ENCODE results near the gene AATK.
A peak's percentile ranks its signal among the peaks of the same experiment; 100 is the strongest.
"Not testable (repeated sequence)": the region's sequence is repeated elsewhere in the genome, so short reads cannot be mapped to it uniquely, and the experiment has no call there.

Gene AATK

DNA sequence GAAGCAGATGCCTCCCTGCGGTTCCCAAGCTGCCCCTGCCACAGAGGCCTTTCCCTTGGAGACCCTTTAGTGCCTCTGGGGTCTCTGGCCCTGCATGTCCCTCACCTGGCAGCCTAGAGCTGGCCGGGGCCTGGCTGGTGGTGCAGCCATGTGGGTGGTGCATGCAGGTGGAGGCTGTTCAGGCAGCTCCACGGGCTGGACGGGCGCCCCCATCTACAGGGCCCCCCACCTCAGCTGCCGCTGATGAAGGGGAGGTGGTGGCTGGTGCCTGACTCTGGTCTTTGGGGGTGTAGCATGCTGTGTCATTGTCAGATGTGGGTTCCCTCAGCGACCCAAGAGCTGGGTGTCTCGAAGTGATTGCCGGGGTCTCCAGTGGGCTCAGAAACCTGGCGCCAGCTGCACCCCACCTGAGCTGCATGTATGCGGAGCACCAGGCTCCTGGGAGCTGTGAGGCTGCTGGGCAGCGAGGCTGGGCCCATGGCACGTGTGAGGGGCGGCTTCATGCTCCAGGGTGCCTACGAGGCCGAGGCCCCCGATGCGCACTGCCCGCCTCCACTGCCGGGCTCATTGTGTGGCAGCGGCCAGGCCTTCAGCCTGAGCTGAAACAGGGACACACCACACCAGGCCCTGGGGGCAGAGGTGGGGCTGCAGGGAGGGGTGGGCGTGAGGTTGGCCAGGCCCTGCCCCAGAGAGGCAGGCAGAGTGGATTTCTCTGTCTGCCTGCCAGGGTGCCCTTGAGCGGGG is 74.1 kb downstream of the AATK start:
- no peak for DNase-seq (ENCODE audit: low spot score)

DNA sequence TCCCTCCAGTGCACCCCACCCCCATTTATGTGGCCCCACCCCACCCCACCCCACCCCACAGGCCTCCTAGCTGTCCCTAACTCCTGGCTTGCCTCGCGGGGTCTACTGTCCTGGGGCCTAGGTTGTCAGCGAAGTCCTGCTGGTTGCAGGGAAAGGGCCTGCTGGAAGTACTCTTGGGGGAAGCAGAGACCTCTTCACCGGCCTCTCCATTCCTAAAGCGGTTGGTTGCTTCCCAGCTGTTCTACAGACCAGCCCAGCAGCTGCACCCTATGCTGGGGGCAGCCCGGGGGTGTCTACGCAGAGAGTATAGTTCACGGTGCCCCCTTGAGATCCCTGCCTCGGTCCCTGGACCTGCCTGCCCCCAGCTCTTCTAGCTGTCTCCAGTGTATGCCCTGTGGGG is 74.9 kb downstream of the AATK start:
- DNase-seq (ENCODE audit: low spot score) = no peak

DNA sequence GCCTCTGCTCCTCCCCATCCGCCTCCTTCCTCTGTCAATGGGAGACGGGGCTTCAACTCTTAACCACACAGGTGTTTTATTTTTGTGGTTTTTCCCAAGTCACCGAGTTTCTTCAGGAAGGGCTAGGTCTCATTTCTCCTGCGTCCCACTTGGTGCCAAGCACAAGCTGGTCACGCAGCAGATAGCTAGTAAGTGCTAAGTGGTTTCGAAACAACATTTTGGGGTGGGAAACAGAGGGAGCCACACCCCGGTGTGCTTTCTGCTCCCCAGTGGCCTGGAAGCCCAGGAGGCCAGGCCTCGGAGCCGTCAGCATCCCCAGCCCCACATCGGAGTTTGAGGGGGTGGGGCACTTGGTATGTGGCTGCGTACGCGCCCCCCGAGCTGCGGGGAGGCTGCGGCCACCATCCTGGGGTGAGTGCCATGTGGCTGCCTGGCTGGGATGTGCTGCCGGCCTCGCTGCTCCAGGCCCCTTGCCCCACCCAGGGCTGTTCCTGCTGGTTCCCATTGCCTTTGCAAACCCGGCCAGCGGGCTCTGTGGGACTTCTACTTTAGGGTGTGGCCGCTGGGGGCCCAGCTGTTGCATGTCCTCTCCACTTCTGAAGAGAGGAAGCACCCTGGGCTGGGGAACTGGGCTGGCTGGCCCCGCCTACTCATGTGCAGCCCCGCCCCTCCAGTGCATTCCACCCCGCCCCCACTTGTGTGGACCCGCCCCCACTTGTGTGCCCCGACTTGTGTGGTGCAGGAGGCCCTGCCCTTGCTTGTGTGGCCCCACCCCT is 75.5 kb downstream of the AATK start:
- peak; percentile 75 for DNase-seq (ENCODE audit: low spot score)

DNA sequence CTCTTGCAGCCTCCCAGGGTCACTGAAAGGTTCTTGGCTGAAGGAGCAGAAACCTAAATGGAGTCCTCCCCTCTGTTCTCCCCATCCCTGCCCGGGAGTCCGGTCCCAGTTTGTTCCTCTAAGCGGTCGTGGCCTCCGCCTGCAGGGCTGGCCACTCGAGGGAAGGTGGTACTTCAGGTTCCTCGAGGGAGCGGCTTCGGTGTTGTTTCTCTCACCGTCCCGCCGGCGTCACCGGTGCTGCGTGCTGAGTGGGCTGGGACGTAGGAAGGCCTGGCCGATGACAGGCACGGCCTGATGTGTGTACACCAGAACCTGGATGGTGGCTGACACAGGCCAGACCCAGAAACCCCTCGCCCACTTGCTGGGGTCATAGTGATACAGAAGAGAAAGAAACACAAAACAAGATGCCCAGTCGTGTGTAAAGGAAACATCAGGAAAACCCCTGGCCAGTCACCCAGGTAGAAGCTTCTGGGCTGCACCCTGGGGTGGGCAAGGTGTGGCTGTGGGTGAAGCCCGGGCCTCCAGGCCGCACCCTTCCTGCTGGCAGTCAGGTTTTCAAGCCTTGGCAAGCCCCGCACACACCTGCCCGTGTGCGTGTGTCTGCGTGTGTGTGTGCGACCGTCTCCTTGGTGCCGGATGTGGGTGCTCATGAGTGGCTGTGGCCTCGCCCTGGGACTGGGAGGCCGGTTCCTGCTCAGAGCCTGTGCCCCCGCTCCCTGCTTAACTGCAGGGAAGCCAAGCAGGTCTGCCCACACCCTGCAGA is 79.1 kb downstream of the AATK start:
- no peak for DNase-seq (ENCODE audit: low spot score)

DNA sequence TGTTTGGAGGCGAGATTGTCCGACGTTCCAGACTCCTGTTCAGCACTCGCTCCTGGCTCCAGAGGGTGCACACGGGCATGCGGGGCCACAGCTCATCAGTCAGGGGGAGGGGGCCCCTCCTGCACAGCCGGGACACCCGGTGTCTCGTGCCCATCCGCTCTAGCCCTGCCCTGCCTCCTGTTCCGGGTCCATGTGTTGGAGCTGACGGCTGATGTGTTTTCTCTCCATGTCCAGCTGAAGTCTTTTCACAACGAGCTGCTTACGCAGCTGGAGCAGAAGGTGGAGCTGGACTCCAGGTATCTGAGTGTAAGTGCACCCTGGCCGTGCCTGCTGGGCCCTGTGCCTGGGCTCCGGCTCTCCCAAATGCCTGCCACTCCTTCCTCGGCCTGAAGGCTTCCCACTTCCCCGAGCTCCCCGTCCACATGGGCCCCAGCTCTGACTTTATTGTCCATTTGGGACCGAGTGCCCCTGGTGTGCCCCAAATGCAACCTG is 80.6 kb downstream of the AATK start:
- no peak for DNase-seq (ENCODE audit: low spot score)

DNA sequence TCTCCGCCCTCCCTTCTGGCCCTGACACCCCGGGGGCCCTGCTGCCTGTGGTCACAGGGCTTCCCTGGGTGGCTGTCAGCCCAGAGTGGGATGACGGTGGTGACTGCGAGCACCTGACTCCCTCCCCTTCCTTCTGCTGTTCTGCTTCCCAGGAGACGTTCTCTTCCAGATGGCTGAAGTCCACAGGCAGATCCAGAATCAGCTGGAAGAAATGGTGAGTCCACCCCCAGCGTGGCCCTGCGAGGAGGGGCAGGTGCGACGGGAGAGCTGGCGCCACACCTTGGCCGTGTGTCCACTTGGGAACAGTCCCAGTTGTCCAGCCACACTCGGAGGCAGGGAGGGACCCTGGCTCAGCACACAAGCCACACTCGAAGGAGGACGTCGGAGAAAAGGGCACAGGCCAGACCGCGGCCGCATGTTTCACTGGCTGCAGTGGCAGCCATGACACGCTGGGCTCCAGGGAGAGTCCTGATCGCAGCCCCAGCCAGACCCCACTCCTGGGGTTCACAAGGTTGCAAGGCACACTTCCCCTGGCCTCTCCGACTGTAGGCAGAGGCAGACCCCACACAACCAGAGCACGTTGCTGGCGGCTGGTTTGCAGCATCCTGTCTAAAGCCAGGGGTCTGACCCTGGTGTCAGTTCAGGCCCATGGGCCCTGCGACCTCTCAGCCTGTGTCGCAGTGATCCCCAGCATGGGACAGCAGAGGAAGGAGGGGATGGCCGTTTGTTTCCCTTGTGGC is 81.2 kb downstream of the AATK start:
- no peak for DNase-seq (ENCODE audit: low spot score)

DNA sequence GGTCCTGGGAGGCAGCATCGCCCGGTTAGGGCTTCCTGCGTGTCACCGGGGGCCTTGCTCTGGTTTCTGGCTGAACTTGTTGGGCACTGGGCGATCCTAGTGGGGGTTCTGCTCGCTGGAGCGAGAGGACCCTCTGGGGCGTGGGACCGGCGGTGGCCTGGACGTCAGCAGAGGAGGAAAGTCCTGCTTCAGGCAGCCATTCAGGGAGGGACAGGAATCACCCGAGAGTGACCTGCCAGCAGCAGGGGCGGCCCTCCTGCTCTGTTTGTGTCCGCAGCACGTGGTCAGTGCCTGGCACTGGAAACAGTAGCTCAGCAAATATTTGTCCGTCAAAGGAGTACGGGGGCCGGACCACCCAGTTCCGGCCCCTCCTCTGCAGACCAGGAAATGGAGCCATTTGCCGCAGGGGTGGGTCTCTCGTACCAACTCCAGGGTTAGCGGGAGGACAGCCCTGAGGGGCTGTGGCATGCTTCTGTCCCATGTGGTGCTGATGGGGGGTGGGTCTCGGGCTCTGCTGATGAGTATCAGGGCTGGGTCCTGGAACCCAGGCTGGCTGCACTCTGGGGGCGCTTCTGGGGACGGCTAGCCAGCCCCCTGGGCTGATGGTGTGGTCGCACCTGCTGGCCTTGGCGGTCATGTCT is 82.8 kb downstream of the AATK start:
- DNase-seq (ENCODE audit: low spot score) = no peak

DNA sequence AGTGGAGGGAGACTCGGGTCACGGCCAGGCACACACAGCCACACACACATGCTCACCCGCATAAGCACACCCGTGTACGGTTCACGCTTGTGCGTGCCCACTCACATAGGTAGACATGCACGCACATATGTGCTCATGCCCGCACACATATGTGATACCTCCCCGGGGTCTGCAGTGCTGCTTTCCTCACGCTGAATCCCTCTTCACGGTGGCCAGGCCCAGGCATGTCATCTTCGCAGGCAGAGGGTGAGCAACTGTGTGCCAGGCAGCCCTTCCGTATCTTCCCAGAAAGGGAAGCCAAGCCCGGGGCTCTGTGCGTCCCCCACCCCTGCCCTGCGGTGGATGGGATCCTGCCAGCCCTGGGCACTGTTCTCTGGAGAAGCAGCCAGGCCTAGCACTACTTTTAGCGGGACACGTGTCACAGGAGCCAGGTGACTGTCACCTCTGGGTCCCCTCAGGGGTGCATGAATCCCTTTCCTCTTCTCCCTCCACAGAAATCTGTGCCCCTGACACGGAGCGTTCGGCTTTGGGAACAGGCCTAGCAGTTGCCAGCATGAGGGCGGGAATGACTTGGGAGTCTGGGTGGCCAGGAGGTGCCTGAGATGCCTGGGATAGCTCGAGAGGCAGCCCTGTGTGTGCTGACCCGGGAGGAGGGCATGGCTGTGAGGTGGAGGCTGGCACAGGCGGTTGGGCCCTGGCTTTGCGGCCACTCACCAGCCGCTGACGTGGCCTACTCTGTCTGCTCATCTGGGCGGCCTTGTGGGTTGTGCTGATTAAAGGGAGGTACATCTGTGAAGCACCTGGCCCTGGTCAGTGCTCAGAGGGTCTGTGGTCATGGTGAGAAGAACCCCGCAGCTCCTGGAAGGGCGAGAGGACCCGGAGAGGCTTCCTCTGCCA is 83.6 kb downstream of the AATK start:
- no peak for DNase-seq (ENCODE audit: low spot score)

DNA sequence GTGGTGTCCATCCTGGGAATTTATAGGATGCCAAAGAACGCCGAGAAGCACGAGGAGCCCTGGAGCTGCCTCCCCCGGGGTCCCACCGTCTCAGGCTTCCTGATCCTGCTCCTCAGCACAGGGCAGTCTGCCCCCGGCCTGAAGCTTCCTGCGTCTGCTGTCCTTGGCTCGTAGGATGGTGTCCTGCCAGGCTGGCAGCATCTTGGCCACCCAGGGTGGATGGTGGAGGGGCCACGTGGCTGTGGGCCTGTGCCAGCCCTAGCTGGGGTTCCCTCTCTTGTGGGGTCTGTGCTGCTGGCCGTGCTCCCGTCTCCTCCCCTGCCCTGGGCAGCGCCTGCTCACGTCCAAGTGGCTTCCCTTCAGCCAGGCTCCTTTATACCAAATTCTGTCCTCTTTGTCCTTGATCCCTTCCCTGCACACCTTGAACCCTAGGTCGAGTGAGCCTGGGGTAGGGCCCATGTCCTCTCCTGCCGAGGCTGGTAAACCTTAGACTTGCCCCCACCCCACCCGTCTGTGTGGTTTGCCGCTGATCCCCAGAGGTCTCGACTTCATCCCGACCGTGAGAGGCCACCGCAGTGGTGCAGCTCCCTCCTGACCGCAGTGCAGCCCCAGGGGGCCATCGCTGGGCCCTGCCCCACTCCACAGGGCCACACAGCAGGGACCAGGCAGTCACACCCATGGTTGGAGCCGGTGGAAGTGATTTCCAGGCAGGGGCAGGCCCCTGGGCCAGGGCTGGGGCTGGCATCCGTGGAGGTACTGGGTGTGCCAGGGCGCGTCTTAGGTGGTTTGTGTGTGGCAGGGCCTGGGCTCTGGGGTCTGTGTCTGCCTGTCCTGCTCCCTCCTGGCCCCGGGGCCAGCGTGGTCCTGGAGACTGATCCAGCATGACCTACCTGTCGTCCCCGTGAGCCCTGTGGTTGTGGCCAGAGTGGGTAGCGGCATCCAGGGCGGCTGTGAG is 84.5 kb downstream of the AATK start:
- no peak for DNase-seq (ENCODE audit: low spot score)

DNA sequence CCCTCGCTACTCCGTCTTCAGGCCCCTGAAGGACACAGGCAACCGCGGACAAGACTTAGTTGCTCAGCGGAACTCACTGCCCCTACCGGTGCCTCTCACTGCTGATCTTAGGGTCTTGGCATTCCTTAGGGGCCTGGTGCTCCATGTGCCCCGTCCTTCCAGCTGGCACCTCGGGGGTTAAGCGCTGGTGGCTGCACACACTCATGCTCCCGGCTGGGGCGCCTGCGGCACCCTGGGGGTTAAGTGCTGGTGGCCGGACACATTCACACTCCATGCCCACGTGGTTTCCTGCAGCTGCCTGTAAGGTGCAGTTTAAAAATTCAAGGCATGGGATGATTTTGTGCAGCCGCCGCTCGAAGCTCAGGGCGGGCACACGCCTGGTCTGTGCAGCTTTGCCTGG is 86.0 kb downstream of the AATK start:
- no peak for DNase-seq (ENCODE audit: low spot score)

DNA sequence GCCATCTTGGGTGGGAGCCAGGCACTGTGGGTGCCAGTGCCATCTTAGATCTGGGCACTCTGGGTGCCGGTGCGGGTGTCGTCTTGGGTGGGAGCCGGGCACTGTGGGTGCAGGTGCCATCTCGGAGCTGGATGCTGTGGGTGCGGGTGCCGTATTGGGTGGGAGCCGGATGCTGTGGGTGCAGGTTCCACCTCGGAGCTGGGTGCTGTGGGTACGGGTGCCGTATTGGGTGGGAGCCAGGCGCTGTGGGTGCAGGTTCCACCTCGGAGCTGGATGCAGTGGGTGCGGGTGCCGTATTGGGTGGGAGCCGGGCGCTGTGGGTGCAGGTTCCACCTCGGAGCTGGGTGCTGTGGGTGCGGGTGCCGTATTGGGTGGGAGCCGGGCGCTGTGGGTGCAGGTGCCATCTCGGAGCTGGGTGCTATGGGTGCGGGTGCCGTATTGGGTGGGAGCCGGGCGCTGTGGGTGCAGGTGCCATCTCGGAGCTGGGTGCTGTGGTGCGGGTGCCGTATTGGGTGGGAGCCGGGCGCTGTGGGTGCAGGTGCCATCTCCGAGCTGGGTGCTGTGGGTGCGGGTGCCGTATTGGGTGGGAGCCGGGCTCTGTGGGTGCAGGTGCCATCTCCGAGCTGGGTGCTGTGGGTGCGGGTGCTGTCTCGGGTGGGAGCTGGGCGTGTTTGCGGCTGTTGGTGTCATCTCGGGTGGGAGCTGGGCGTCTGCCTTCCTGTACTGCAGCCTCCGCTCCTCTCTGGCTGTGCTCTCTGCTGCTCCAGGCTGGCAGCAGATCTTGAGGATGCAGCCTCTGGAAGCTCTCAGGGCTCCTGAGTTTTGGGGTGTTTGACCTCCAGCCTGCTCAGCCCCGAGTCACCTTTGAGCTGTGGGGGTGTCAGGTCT is 87.8 kb downstream of the AATK start:
- not testable (repeated sequence) for DNase-seq (ENCODE audit: low spot score)

DNA sequence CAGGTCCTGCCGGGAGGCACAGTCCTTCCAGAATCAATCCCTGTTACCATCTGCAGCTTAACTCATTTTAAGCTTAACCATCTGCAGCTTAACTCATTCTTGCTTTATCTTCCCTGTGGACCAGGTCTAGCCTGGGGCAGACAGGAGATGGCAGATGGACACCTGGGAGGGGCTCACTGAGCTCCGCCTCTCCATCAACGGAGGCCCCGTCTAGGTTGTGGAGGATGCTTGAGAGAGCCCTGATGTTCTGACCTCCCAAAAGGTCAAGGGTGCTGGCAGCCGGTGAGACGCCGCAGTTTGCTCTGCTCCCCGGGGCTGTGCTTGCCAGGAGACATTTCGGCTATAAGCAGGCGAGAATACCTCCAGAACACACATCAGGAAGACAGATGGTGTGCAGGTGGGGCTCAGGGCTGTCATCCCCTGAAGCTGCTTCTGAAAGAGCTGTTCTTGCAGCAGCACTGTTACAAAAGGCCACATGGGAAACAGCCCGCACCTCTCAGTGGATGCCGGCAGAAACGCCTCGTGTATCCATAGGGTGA is 89.8 kb downstream of the AATK start:
- no peak for DNase-seq (ENCODE audit: low spot score)

DNA sequence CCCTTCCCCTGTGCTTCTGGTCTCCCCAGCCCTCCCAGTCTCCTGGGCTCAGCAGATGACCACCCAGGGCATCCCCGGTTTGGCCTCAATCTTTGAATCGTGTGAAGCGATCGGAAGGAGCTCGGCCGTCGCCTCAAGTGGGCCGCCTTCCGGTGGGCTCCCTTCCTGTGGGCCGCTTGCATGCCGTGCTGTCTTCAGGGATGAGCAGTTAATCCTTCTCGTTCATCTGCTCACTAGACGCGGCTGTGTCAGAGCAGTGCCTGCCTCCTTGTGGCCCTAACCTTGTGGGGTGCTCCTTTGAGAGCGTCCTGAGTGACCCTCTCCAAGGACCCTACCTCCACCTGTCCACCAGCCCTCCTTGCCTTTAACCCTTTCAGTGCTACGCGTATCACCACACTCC is 90.7 kb downstream of the AATK start:
- no peak for DNase-seq (ENCODE audit: low spot score)

DNA sequence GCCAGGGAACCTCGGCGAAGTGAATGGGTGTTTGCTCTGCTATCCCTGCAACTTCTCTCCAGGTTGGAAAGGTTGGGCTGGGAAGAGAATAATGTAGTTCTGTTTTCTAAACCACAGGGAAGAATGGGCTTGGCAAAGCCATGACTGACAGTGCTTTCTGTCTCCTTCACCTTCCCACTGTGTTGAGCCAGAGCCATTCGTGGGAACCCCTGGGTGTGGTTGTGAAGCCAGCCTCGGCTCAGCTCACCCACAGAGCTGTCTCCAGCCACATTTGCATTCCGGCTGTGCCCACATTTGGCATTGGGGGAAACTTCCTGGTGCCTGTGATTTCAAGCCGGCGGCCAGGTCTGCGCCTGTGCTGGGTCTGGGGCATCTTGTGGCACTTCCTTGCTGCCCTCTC is 91.1 kb downstream of the AATK start:
- DNase-seq (ENCODE audit: low spot score) = no peak

DNA sequence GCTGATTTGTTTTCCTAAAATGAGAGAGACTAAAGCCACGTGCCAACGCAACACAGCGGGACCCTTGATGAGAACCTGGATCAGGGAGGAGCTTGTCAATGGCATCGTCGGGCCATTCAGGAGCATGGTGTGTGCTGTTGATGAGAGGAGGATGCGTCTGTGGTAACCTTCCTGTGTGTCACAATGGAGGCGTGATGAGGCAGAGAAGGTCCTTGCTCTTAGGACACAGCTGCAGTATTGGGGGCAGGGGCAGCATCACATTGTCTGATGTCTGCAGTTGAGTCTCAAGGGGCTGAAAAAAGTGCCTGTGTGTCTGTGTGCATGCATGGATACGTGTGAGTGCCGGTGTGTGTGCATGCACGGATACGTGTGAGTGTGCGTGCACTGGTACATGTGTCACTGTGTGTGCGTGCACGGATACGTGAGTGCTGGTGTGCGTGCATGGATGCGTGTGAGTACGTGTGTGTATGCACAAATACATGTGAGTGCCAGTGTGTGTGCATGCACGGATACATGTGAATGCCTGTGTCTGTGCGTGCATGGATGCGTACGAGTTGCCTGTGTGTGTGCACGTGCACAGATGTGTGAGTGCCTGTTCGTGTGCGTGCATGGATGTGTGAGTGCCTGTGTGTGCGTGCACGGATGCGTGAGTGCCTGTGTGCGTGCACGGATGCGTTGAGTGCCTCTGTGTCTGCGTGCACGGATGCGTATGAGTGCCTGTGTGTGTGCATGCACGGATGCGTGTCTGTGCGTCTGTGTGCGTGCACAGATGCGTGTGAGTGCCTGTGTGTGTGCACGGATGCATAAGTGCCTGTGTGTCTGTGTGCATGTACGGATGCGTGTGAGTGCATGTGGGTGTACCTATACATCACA is 91.8 kb downstream of the AATK start:
- DNase-seq (ENCODE audit: low spot score) = no peak

DNA sequence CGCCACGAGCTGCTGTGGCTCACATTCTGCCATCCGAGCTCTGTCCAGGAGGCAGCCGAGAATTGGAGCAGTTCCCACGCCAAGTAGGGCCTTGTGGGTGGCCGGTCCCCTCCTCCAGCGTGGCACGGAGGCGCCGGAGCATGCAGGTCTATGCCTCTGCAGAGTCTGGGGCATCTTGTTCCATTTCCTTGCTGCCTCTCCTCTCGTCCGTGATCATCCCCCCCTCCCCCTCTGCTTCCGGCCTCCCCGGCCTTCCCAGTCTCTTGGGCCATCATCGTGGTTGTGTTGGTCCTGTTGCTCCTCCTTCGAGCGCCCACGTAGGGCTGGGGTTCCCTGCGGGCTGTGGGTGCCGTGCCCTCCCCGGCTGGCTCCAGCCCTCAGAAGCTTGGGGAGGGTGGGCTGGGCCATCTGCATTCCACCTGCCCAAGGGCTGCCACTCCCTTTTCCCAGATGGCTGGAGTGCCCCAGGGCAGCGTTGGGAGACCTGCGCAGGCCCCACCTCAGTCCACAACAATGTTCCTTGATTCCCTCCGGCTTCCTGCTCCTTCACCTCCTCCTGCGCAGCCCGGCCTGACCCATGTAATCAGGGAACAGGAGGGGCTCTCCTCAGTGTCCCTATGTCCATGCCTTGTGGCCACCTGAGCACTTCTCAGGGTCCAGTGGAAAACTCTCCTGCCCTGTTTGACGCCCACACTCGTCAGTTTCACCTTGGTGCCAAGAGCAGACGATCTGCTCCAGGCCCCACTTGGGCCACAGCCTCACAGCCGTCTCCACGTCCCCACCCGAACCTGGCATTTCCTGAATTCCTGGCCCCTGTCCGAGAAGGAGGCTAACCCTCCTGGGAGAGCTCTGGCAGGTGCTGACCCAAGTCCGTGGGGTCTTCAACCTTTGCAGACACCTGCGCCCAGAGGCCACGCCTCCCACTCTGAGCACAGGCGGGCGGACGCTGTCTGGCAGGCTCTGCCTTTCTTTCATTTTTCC is 94.0 kb downstream of the AATK start:
- no peak for DNase-seq (ENCODE audit: low spot score)
